HL-60 (cell line): ENCODE results near the gene STARD9.

Experiments
- CTCF ChIP-seq: IDR thresholded peaks from one replicate; pipeline ENCODE4 v1.5.1; 2011; ENCODE audit warnings: low read length, control low read depth, inconsistent platforms; ENCODE audit not compliant: insufficient read depth
- POLR2AphosphoS5 ChIP-seq: IDR thresholded peaks from 2 replicates; pipeline ENCODE4 v1.6.1; 2012; ENCODE audit warnings: low read depth
- REST ChIP-seq: IDR thresholded peaks from 2 replicates; pipeline ENCODE4 v1.6.1; 2012; ENCODE audit warnings: low read depth; ENCODE audit not compliant: insufficient replicate concordance

GRCh38 chr15:42605796-42606195, 30.4 kb downstream of the STARD9 start:
- TF ChIP-seq POLR2AphosphoS5 (no peak), CTCF (no peak), REST (no peak)
